SHP77 treated with DMSO at 0.1 percent for 48 hours (cell line): Measurements from ENCODE around the gene RCN1.
"Not testable (repeated sequence)": the region's sequence is repeated elsewhere in the genome, so short reads cannot be mapped to it uniquely, and the experiment has no call there.

Experiments used
- DNase-seq: peaks from one replicate; lab custom pipeline; 2025; lab: John Stamatoyannopoulos, UW

The RCN1 gene

DNA sequence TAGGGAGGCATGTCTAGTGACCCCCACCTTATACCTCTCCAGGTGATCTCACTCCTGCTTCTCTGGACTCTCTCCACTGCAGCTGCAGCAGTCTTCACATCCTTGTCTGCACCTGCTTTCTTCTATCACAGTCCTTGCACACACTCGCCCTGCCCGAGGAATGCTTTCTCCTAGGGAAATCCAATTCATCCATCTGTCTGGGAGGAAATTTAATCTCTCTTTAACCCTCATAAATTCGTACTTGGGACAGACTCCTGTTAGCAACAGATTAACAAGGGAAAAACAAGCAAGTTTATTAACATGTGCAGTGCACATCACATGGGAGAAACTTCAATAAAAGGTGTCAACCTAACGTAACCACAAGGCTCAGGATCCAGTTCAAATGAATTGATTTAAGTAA is 11.3 kb upstream of the RCN1 start:
- DNase-seq, result no peak

DNA sequence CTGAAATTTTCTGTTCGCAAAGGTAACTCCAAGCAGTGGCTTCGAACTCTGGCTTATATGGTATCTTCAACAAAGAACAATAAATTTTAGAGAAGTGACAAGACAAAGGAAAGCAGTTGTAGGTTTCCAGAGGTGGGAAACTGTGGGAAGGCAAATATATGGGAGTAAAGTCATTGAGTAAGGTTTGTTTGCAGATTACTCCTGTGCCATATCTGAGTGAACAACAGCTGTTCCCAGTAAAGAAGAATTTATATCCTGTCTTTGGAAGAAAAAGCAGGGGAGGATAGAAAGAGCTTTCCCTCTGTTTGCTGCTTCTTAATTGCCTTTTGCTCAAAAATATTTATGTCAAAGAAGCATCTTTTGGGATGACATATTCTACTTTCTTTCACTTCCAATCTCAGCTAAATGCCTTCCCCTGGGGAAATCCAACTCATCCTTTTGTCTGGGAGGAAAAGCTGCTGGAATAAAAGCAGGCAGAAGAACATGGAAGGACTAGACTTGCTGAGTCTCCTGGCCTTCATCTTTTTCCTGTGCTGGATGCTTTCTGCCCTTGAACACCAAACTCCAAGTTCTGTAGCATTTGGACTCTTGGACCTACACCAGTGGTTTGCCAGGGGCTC is 10.4 kb upstream of the RCN1 start:
- no peak for DNase-seq

DNA sequence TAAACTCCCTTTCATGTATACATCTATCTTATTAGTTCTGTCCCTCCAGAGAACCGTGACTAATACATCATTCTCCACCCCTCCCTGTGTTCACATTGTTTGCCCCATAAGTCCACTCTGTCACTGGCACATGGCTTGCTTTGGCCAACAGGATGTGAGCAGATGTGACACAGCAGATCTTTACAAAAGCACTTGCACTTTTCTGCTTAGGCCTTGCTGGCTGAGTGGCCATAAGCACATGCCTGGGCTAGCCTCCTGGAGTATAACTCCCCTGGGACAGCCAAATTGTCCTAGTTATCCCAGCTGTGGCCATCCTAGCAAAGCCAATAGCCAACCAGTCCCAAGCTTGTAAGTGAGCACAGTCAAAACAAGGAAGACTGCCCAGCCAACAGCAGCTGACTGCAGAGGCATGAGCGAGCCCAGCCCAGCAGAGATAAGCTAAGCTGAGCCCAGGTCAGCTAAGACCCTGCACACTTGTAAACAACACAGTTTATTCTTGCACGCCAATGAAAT is 9.7 kb upstream of the RCN1 start:
- no peak for DNase-seq

DNA sequence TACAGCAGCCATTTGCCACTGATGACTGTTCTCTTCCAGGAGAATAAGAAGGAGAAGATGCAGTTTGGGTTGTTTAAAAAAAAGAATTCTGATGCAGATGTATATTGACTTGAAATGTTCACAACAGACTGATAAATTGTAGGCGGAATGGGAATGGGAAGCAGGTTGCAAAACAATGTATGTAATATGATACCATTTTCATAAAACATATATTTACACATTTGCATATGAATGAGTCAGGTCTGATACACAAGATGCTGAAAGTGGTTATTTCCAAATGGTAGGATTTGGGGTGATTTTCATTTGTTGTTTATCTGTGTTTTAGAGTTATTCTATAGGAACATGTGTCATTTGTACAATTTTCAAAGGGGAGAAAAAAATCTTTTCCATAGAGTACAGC is 9.0 kb upstream of the RCN1 start:
- no peak for DNase-seq

DNA sequence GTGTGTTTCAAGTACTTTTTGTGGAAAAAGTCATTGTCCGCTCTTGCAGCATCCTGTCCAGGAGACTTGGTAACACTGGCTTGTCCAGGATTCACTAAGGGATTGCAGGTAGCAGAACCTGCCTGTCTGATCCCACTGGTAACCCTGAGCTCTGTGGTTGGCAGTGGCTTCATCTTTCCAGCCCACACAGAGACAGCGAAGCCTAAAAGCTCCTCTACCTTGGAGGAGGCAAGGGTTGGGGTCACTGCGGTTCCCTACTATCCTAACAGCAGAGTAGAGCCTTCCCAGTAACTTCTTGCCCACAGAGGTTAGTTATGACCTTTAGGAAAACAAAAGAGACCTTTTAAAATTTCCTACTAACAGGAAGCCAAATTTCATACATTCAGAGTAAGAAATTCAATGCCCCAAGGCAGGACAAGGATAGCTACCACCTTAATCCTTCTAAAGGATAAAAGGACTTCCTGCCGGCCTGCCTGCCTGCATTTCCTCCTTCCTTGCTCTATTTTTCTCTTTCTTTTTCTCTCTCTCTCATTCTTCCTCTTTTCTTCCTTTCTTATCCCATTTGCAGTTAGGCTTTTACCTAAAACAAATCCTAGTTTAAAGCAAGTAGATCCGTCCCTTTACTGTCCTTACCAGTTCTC is 8.4 kb upstream of the RCN1 start:
- DNase-seq, result no peak

DNA sequence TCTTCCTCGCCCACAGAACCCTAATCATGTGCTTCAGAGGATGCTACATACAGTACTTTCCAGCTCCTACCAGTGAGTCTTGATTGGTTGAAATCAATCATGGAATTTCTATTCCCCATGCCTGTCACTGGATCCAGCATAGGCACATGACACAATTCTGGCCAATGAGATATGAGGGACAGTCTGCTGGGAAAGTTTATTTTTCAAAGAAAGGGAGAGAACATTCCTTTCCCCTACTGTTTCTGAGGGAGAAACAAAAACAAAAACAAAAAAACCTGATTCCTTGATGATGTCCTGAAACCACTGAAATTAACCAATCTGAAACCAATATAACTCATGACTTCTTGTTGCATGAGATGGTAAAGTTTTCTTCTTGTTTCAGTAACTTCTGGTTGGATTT is 3.3 kb upstream of the RCN1 start:
- no peak for DNase-seq

DNA sequence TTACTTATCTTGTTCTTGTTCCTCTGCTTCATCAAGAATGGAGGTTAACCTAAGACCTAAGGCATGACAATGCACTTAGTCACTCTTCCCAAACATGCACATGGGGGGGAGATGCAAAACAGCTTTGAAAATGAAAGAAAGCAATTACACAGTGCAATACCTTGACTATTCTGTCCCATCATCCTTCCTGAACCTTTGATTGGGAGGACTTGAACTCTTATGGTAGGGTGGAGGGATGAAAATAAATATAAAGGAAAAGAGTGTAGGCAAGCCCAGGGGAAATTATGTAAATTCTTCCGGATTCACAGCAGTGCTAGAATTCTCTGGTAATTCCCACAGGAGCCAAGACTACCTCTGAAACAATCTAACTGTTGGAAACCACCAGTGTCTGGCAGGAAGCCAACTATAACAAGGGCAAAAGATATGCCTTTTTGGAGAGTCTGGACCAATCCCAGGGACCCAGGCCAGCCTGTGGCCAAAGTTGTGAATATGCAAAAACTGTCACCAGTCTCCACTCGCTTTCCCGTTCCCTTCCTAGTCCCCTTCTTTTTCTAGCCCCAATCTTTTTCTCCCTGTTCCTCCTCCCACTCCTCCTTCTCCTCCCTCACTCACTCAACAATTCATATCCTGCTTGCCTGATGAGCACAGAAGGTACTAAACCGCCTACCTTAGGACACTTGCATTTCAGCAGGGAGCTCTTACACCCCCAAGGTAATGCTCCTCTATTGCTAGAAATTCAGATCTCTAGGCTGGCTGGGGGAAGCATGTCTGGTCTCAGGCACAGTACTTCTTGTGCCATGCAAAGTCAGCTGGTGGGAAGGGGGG is 2.5 kb upstream of the RCN1 start:
- no peak for DNase-seq

DNA sequence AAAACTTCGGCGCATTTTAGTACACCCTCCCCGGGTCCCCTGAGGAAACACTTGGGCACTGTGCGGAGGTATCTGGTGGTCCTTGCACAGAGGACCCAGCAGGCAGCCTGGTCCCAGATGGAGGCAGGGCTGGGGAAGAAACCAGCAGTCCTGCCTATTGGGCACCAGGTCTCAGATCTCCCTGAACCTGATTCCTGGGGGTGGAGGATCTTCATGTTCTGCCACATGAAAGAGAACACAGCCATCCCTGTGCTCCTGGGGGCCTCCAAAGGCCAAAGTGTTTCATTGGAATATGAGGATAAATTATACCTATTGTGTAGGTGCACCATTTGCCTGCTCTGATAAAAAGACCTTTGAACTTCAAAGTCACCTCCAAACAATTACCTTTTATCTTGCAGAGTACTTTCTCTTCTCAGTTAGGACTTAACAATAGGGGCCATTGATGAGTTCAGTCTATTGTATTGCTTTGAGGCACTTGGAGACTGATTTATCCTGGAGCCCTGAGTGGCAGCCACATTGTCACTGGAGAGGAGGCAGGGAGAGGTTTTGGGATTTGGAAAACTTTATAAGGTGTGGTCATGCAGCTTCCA is 1.8 kb downstream of the RCN1 start:
- DNase-seq, result no peak

DNA sequence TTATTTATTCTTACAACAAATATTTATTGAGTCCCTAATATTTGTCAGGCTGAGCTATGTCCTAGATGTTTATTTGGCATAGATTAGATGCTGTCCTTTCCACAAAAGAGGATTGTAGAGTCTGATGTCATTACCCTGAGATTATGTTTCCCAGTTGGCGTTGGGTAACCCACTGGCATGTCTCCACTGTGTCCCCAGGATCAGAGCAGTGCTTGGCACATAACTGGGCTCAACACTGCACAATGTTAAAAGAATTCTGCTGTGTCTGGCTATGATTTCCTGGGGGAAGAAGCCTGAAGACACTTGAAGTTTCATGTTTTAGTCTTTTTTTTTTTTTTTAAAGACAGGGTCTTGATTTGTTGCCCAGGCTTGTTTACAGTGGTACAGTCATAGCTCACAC is 4.0 kb downstream of the RCN1 start:
- DNase-seq, result no peak

DNA sequence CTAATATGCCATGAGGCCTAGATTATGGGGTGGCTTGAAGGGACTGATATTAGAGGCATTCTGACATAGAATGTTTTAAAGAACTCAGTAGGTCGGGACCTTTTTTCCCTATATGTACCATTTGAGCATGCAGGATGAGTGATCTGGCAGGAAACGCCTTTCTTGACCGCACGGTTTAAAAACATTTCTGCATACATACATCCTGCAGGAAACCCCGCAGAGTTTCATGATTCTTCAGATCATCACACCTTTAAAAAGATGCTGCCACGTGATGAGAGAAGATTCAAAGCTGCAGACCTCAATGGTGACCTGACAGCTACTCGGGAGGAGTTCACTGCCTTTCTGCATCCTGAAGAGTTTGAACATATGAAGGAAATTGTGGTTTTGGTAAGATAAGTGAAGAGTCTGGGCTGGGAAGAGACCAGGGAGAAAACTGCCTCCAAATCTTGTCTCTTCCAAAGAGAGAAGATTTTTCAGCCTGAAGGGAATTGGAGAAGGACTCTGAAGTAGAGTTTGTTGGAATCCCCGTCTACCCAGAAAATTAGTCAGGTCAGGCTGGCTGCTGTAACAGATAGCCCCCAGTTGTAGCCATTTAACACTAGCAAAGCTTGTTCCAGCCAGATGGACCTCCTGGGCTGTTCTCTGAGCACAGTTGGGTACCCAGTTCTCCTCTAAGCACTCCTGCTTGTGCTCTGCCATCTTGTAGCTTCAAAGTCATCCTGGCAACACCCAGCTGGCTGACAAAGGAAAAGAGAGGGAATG is 7.4 kb downstream of the RCN1 start:
- DNase-seq, result no peak

DNA sequence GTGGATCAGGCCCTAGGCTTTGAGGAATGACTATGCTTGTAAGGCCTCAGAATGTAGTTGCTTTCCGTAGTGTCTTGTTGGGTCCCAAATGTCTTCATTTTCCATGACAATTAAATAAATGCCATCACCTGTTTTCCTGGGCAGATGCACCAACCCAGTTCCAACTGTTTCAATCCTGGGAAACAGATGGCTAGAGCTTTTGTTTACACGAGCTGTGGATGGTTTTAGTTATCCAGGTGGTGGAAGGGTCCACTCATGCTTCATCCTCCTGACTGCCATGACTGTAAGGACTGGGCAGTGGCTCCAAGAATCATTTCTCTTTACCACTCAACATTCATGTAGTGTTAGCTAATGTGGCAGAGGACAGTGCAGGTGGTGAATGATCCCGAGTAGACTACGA is 8.6 kb downstream of the RCN1 start:
- no peak for DNase-seq

DNA sequence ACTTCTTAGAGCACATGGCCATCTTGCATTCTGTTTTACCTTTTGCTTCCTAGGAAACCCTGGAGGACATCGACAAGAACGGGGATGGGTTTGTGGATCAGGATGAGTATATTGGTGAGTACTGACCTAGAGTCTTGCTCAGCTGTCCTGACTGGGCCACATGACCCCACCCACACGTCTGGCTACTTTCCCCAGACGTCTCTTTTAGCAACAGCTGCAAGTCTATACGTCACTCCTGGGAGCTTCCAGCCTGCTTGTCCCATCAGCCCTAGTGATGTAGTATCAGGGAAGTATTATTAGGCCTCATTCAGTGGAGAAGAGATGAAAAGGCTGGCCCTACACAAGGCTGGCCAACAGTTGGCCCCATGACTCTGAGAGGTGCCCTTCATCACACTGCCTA is 9.6 kb downstream of the RCN1 start:
- no peak for DNase-seq

DNA sequence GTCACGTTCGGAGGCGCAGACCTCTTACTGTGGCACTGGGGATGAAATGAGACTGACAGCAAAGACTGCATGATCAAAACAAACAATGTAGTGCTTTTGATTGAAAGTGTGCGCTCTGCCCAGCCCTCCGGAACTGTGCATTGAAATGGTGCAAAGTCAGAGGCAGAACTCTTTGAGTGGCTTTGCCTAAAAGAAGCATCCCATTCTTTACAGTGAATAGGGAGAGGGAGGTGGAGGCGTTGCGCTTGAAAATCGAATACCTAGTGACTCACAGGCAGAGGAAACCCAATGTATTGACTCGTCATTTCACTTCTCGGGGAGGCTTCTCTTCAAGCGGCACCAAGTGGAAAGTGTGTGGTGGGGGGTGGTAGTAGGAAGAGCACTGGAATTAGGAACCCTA is 10.9 kb downstream of the RCN1 start:
- no peak for DNase-seq

DNA sequence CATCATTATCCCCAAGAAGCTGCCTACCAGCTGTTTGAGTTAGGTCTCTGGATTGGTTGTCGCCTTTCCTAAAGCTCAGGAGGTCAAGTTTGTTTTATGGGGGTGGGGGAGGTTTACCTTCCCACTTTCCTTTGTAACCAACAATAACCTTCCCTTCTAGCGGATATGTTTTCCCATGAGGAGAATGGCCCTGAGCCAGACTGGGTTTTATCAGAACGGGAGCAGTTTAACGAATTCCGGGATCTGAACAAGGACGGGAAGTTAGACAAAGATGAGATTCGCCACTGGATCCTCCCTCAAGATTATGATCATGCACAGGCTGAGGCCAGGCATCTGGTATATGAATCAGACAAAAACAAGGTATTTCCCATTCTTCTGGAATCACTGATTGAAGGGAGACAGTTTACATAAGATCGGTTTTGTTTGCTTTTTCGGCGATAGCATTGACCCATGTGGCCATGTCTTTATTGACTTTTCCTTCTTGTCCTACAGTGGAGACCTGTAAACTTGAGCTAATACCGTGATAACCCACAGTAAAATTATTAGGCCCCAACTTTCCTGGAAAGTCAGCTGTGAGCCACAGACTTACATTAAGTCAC is 12.3 kb downstream of the RCN1 start:
- DNase-seq, result not testable (repeated sequence)

DNA sequence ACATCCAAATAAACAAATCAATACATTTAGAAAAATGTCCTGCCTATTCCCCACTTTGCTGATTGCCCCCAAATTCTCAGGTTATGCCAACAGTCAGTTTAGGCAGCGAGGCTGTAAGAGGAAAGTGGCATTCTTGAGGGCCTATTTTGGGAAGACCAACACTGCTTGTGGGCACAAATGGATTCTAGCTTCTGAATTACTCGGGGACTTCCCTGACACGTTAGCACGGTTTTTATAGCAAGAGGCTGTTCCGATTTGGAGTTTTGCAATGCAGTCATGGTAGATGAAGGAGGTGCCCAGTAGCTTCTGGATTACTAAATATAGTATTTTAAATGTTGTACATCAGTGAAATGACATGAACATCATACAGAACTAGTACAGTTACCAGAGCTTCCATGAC is 13.1 kb downstream of the RCN1 start:
- no peak for DNase-seq

DNA sequence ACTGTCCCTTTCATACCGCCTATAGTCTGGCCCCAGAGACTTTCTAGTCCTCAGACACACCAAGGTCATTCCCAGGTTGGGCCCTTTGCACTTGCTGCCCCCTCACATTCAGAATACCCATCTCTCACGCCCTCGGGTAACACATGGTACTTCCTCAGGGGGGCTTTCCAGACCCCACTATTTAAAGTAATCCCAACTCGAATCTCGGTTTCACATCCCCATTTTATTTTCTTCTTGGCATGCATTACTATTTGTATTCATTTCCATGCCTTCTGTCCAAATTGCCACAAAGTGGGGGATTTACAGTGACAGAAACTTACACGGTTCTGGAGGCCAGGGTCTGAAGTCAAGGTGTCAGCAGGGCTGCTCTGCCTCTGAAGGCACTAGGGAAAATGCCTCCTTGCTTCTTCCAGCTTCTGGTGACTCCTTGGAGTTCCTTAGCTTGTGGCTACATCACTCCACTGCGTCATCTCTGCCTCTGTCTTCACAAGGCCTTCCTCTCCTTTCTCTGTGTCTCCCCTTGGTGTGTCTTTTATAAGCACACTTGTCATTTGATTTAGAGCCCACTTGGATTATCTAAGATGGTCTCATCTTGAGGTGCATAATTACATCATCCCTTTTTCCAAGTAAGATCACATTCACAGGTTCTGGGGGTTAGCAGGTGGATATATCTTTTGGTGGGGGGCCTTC is 15.1 kb downstream of the RCN1 start:
- no peak for DNase-seq

DNA sequence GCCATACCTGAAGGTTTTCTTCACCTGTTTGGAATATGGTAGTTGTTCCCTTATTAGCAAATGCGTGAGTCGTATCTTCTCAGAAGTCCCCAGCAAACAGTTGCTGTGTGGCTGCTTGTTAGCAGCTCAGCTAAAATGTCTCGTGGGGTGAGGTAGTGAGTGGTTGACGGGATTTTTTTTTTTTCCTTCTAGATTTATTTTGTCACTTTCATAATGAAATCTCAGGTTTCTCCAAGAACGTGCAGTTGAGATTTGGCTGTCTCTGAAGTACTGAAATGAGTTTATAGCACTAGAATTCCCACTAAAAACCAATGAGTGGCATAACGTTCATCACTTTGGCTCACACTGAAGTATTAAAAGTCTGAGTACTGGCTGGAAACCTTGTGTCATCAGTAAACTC is 16.8 kb downstream of the RCN1 start:
- no peak for DNase-seq

DNA sequence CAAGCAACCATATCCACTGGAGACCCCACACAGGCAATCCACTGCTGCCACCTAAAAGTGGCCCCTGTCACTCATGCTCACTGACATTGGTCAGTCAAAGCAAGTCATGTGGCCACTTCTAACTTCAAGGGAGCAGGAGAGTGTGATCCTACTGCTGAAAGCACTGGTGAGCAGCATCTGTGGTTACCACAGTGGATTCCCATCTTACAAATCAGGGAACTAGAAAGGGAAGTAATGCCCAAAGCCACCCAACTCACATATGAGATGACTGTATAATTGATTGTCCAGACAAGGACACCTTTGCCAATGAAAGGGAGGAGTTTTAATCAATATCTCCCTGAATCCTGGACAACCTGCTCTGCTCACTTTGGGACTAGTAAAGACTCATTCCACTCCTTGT is 17.7 kb downstream of the RCN1 start:
- DNase-seq, result no peak

DNA sequence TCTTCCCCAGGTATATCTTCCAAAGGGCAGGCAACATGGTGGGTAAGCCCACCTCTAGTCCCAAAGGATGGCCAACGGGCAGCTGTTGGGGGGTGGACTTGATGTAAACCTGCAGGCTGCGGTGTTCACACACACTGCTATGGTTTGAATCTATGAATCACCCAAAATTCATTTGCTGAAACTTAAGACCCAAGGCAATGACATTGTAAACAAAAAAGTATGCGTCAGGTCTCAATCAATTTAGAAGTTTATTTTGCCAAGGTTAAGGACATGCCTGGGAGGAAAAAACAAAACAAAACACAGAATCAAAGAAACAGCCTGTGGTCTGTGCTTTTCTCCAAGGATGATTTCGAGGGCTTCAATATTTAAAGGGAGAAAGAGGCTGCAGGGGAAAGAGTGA is 18.3 kb downstream of the RCN1 start:
- DNase-seq, result no peak

DNA sequence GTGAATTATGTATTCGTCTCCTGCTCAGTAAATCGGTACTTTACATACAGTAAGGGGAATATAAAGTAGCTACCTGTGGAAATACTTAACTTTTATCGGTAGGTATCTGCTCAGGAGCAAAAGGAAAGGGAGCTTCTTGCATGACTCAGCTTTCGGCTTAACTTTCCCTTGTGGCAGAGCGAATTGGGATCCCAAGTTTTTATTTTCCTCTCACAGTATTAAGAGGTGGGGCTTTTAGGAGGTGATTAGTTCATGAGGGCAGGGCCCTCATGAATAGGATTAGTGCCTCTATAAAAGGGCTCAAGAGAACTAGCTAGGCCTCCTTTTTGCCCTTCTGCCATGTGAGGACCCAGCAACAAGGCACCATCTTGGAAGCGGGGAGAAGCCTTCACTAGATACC is 18.7 kb downstream of the RCN1 start:
- no peak for DNase-seq

DNA sequence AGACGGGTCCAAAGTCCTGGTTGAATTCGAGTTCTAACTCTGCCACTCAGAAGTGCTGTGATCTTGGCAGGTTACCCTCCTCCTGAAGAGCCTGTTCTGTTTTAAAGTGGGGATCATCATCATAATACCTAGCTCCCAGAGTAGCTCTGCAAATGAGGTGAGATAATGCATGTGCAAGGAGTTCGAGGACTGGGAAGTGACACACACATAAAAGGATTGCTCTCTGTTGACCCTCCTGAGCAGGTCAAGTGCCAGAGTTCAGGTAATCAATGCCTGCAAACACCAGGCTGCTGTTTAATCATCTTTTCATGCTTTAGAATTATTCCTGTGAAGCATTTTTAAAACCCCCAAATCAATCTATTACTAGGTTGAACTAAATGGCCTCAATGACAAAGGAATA is 19.9 kb downstream of the RCN1 start:
- no peak for DNase-seq
